ENCODE data around the gene HSF5.

GRCh38 chr17:58416937-58417299 is 71.3 kb downstream of the HSF5 start:
- no peak for TF ChIP-seq CTCF (IDR thresholded peaks at IDR 0.05; ENCODE audit: low read depth, low read length)
- no peak for TF ChIP-seq POLR2A (IDR thresholded peaks at IDR 0.05; ENCODE audit: extremely low read depth, insufficient read length)
- TF ChIP-seq MAX (IDR thresholded peaks at IDR 0.05; ENCODE audit: low read depth, low read length): no peak

Data from NB4 (cell line).